Endothelial cell of umbilical vein (primary cell): Measurements from ENCODE around the gene GRIA3. TPM values are rescaled to one million over a fixed set of nuclear protein-coding genes. Genes with fewer than 3 reads are reported as not detected.

Experiments
- BruUV-seq: library from RNA; stranded (reverse); fragments of 400-500 nt; replicated peaks from 2 replicates; lab custom pipeline; 2021; lab: Mats Ljungman, UMichigan
- CTCF ChIA-PET: fragments of 300-600, 350-600 bp; sonication (Branson Sonifier 250); formaldehyde crosslinking; loops from one replicate; lab custom pipeline; 2021; ENCODE audit warnings: antibody characterized with exemption, inconsistent platforms; lab: Charles Lee
- POLR2A ChIA-PET: fragments of 300-600, 350-600 bp; sonication (Branson Sonifier 250); formaldehyde crosslinking; loops from one replicate; lab custom pipeline; 2021; ENCODE audit warnings: antibody characterized with exemption, inconsistent platforms; lab: Charles Lee
- DNase-seq: peaks from one replicate; pipeline ENCODE4 v3.0.0-alpha.2; 2011; ENCODE audit warnings: low read depth, low spot score
- FAIRE-seq: peaks from 2 replicates; lab custom pipeline; 2011; peaks lifted over from hg19 to GRCh38; lab: Jason Lieb, UNC
- H2AFZ ChIP-seq: 2 replicates; pipeline ENCODE4 v1.6.0; 2012; ENCODE audit warnings: low read depth, low read length, control low read depth, inconsistent platforms
- H3K27ac ChIP-seq: 2 replicates; pipeline ENCODE4 v1.5.1; 2011; ENCODE audit warnings: low read depth, mild to moderate bottlenecking, control low read depth, low read length, moderate library complexity; ENCODE audit not compliant: insufficient read depth
- H3K27me3 ChIP-seq, 2 experiments: 2 replicates each; pipeline versions ENCODE4 v1.6.0 to v1.6.1; 2011; ENCODE audit warnings: low read length in 2 of 2, mixed read lengths in 1 of 2; ENCODE audit not compliant: control insufficient read depth in 2 of 2, insufficient read depth in 2 of 2
- H3K36me3 ChIP-seq, 2 experiments: 2 replicates in 1 of 2; 3 replicates in 1 of 2; pipeline ENCODE4 v1.5.1; 2011; ENCODE audit warnings: low read length in 2 of 2, mild to moderate bottlenecking in 1 of 2, moderate library complexity in 1 of 2; ENCODE audit not compliant: control insufficient read depth in 2 of 2, insufficient read depth in 2 of 2; ENCODE audit errors: extremely low read depth in 1 of 2
- H3K4me1 ChIP-seq: 3 replicates; pipeline ENCODE4 v1.5.1; 2011; ENCODE audit warnings: mild to moderate bottlenecking, low read length; ENCODE audit not compliant: control insufficient read depth, insufficient read depth; ENCODE audit errors: extremely low read depth
- H3K4me2 ChIP-seq: 2 replicates; pipeline ENCODE4 v1.6.1; 2011; ENCODE audit warnings: low read length, control low read depth, mixed read lengths; ENCODE audit not compliant: insufficient read depth
- H3K4me3 ChIP-seq, 3 experiments: fragments of 200-600 bp in 1 of 3; sonication (generic), shearing (Covaris generic) in 1 of 3; replicated peaks in 1 of 3; 2 replicates each; pipeline ENCODE4 v1.5.1; 2011 to 2016; ENCODE audit warnings: control low read depth in 3 of 3, low read length in 3 of 3, mild to moderate bottlenecking in 2 of 3, inconsistent platforms in 1 of 3, low read depth in 1 of 3, moderate library complexity in 1 of 3; ENCODE audit not compliant: insufficient read depth in 1 of 3
- H3K79me2 ChIP-seq: 2 replicates; pipeline ENCODE4 v1.6.0; 2012; ENCODE audit warnings: low read length, inconsistent platforms; ENCODE audit not compliant: control insufficient read depth, insufficient read depth
- H3K9ac ChIP-seq: replicated peaks from 2 replicates; pipeline ENCODE3; 2011; ENCODE audit warnings: low read length, control low read depth; ENCODE audit not compliant: insufficient read depth; ENCODE audit errors: extremely low read depth
- H3K9me1 ChIP-seq: replicated peaks from 3 replicates; pipeline ENCODE4 v1.6.0; 2011; ENCODE audit warnings: mild to moderate bottlenecking, low read length; ENCODE audit not compliant: control insufficient read depth, insufficient read depth; ENCODE audit errors: extremely low read depth
- H3K9me3 ChIP-seq: replicated peaks from 2 replicates; pipeline ENCODE4 v1.5.1; 2012; ENCODE audit warnings: low read length, inconsistent platforms; ENCODE audit not compliant: control insufficient read depth, insufficient read depth
- H4K20me1 ChIP-seq: replicated peaks from 2 replicates; pipeline ENCODE3; 2011; ENCODE audit warnings: mild to moderate bottlenecking, low read length; ENCODE audit not compliant: control insufficient read depth, insufficient read depth; ENCODE audit errors: extremely low read depth
- CTCF ChIP-seq, 2 donors: IDR thresholded peaks; 1 replicate in 1 of 2; 2 replicates in 1 of 2; pipeline ENCODE4 v1.5.1; 2011; ENCODE audit warnings: low read length in 2 of 2, mild to moderate bottlenecking in 2 of 2, moderate library complexity in 2 of 2, control low read depth in 1 of 2, inconsistent platforms in 1 of 2, low read depth in 1 of 2; ENCODE audit not compliant: insufficient read depth in 1 of 2; ENCODE audit errors: extremely low read depth in 1 of 2
- EZH2 ChIP-seq: IDR thresholded peaks from 2 replicates; pipeline ENCODE4 v1.6.1; 2012; ENCODE audit warnings: borderline replicate concordance, low read depth, mild to moderate bottlenecking, moderate library complexity, low read length, inconsistent platforms; ENCODE audit not compliant: severe bottlenecking
- FOS ChIP-seq: IDR thresholded peaks from 2 replicates; pipeline ENCODE4 v1.6.1; 2011; ENCODE audit warnings: mild to moderate bottlenecking, low read length, moderate library complexity, borderline replicate concordance; ENCODE audit not compliant: insufficient read depth
- GATA2 ChIP-seq: IDR thresholded peaks from 2 replicates; pipeline ENCODE4 v1.7.0; 2011; ENCODE audit warnings: low read depth, mild to moderate bottlenecking, moderate library complexity, mixed read lengths, low read length; ENCODE audit not compliant: insufficient read length, insufficient read depth
- MYC ChIP-seq: IDR thresholded peaks from one replicate; pipeline ENCODE4 v1.6.1; 2011; ENCODE audit warnings: mild to moderate bottlenecking, low read depth, low read length
- POLR2A ChIP-seq: IDR thresholded peaks from 2 replicates; pipeline ENCODE4 v1.6.1; 2012; ENCODE audit warnings: low read depth, mild to moderate bottlenecking, control low read depth, low read length
- dilution Hi-C: fragments of 300-500 bp; cut with MboI; formaldehyde crosslinking; loops from one replicate; pipeline ENCODE4 v1.15.0; 2019; ENCODE audit warnings: low sequenced_read_pairs; ENCODE audit not compliant: extremely low pct_ligation_motif_present
- intact Hi-C: fragments of 100-400 bp; cut with micrococcal nuclease; formaldehyde crosslinking; loops from one replicate; pipeline ENCODE4 v1.10.0; 2022
- polyA plus RNA-seq, 4 experiments: library from polyadenylated mRNA; depleted of rRNA in 3 of 4; stranded (reverse) in 3 of 4; unstranded in 1 of 4; fragments of >200 nt; gene quantifications; 2 replicates each; pipeline versions ENCODE4 v1.2.1 to v1.2.3, GENCODE V29; 2011 to 2012; ENCODE audit warnings: missing spikeins in 1 of 4
- total RNA-seq: library from RNA; stranded (reverse); gene quantifications from 2 replicates; pipeline ENCODE4 v1.2.3, GENCODE V29; 2021
- TF ChIP-seq, protein P1 (sequence below): IDR thresholded peaks from 2 replicates; pipeline ENCODE4 v1.6.1; 2011; ENCODE audit not compliant: insufficient read depth, insufficient read length

Gene GRIA3
- total and polyA plus RNA-seq, 2 donors (not counting 3 experiments of a cell fraction or from before 2014, with no cell fraction given), result not detected

DNA sequence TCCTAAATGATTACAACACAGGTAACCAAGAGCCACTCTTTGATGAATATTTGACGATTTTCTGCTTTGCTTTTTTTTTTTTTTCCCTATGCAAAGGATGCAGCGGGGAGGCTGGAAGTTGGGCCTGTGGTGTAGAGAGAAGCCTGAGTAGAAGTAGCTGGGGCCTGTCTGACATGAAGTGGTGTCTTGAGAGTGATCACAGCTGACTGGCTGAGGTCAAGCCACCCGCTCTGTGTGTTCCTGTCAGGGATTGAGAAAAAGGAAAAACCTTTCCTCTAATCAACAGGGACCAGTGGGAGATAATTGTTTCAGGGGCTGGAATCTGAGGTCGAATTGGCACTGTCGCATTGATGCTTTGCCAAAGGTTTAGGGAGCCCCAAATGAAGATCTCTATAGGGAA is 258.7 kb downstream of the GRIA3 start:
- no peak overlapping the region for H3K27ac ChIP-seq
- no peaks in the 10 kb centered on the region for H3K27me3 ChIP-seq
- H3K4me2 ChIP-seq, result no peak overlapping the region
- no peaks in the 10 kb centered on the region for H4K20me1 ChIP-seq
- dilution Hi-C loops, result no loop called here
- no TSS peak for BruUV-seq
- no peaks in the 10 kb centered on the region for H3K4me1 ChIP-seq
- no peak for TF ChIP-seq POLR2A
- TF ChIP-seq CTCF (IDR thresholded peaks at IDR 0.05; ENCODE audit: extremely low read depth in 1 of 2, insufficient read depth in 1 of 2, low read depth in 1 of 2, low read length in 2 of 2), result no peak
- TF ChIP-seq GATA2, result no peak
- TF ChIP-seq MYC, result no peak
- CTCF ChIA-PET, result no interaction called here
- intact Hi-C loops, result no loop called here
- H3K79me2 ChIP-seq, result no peaks in the 10 kb centered on the region
- DNase-seq, result no peak
- H3K36me3 ChIP-seq, result no peaks in the 10 kb centered on the region
- no peak overlapping the region for H2AFZ ChIP-seq
- H3K9me1 ChIP-seq, result no peaks in the 10 kb centered on the region
- FAIRE-seq, result no peak
- H3K9ac ChIP-seq, result no peak overlapping the region
- no peaks in the 10 kb centered on the region for H3K9me3 ChIP-seq
- H3K4me3 ChIP-seq, result no peak overlapping the region
- POLR2A ChIA-PET, result no interaction called here

DNA sequence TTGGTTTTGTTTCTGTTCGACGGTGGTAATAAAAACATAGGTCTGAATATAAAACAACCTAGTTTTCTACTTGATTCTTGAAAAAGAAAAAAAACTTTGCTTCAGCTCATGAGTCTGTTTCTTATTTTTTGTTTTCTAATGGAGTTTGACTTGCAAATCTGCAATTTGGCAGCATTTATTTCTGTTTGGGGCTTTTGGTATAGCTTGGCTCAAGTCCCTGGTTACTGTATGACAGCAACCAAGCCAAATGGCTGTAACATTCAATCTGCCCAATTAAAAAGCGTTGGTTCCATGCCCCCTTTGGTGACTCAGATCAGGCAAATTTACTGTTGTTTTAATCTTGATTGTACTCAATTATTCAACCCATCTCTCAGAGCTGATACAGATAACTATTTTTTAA is 263.4 kb downstream of the GRIA3 start:
- DNase-seq (no peak), FAIRE-seq (no peak)
- dilution Hi-C loops (no loop called here), intact Hi-C loops (no loop called here)
- Histone ChIP-seq H2AFZ (no peak overlapping the region), H3K4me3 (no peak overlapping the region), H3K79me2 (no peaks in the 10 kb centered on the region), H3K27ac (no peak overlapping the region), H3K4me1 (no peaks in the 10 kb centered on the region), H3K36me3 (no peaks in the 10 kb centered on the region), H3K27me3 (no peaks in the 10 kb centered on the region), H3K9me3 (no peaks in the 10 kb centered on the region), H3K9me1 (no peaks in the 10 kb centered on the region), H3K4me2 (no peak overlapping the region), H3K9ac (no peak overlapping the region), H4K20me1 (no peaks in the 10 kb centered on the region)
- ChIA-PET POLR2A (no interaction called here), CTCF (no interaction called here)
- no TSS peak for BruUV-seq
- TF ChIP-seq MYC, result no peak
- TF ChIP-seq GATA2, result no peak
- no peak for TF ChIP-seq EZH2
- no peak for TF ChIP-seq CTCF (IDR thresholded peaks at IDR 0.05; ENCODE audit: extremely low read depth in 1 of 2, insufficient read depth in 1 of 2, low read depth in 1 of 2, low read length in 2 of 2)
- TF ChIP-seq, protein P1, sequence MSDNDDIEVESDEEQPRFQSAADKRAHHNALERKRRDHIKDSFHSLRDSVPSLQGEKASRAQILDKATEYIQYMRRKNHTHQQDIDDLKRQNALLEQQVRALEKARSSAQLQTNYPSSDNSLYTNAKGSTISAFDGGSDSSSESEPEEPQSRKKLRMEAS, result no peak
- no peak for TF ChIP-seq POLR2A
- no peak for TF ChIP-seq FOS
